Endodermal cell (in vitro differentiated cells): ENCODE data around the gene SIK2. TPM values are rescaled to one million over a fixed set of nuclear protein-coding genes. Genes with fewer than 3 reads are reported as not detected.
A peak's percentile ranks its signal among the peaks of the same experiment; 100 is the strongest.

ENCODE experiments used
- DNase-seq: peaks from one replicate; pipeline ENCODE4 v3.0.0-alpha.2; 2017
- H3K27ac ChIP-seq: 2 replicates; pipeline ENCODE4 v1.5.1; 2013; ENCODE audit warnings: mild to moderate bottlenecking, low read depth, low read length, moderate library complexity
- H3K27me3 ChIP-seq: 2 replicates; pipeline ENCODE4 v1.6.1; 2013; ENCODE audit warnings: mild to moderate bottlenecking, low read length, moderate library complexity; ENCODE audit not compliant: insufficient read depth, control insufficient read depth, poor library complexity, severe bottlenecking
- H3K36me3 ChIP-seq: 2 replicates; pipeline ENCODE4 v1.7.0; 2013; ENCODE audit warnings: mild to moderate bottlenecking, low read length, moderate library complexity; ENCODE audit not compliant: control insufficient read depth, insufficient read depth
- H3K4me1 ChIP-seq: one replicate; pipeline ENCODE4 v1.7.0; 2013; ENCODE audit warnings: low read length; ENCODE audit not compliant: control insufficient read depth, insufficient read depth
- H3K4me3 ChIP-seq: 2 replicates; pipeline ENCODE4 v1.5.1; 2013; ENCODE audit warnings: mild to moderate bottlenecking, low read length, moderate library complexity
- H3K9ac ChIP-seq: 2 replicates; pipeline ENCODE4 v1.6.1; 2013; ENCODE audit warnings: mild to moderate bottlenecking, low read length, moderate library complexity; ENCODE audit not compliant: poor library complexity, severe bottlenecking; ENCODE audit errors: extremely low read depth
- H3K9me3 ChIP-seq: 2 replicates; pipeline ENCODE4 v1.6.1; 2013; ENCODE audit warnings: mild to moderate bottlenecking, low read length, moderate library complexity; ENCODE audit not compliant: control insufficient read depth
- H3K27ac Mint-ChIP-seq: 2 replicates; pipeline ENCODE4 v1.8.0; 2020; ENCODE audit warnings: mixed read lengths
- H3K27me3 Mint-ChIP-seq: 2 replicates; pipeline ENCODE4 v1.8.0; 2021; ENCODE audit warnings: mild to moderate bottlenecking, mixed read lengths; ENCODE audit not compliant: insufficient read depth
- H3K36me3 Mint-ChIP-seq: 2 replicates; pipeline ENCODE4 v1.8.0; 2020; ENCODE audit warnings: low read depth, mixed read lengths
- H3K4me1 Mint-ChIP-seq: 2 replicates; pipeline ENCODE4 v1.8.0; 2020; ENCODE audit warnings: mixed read lengths
- H3K4me3 Mint-ChIP-seq: 2 replicates; pipeline ENCODE4 v1.8.0; 2020; ENCODE audit warnings: mild to moderate bottlenecking, moderate library complexity, mixed read lengths
- H3K9me3 Mint-ChIP-seq: 2 replicates; pipeline ENCODE4 v1.8.0; 2020; ENCODE audit warnings: mild to moderate bottlenecking, mixed read lengths
- CTCF ChIP-seq: fragments of 200-600 bp; sonication (generic); conservative IDR thresholded peaks from 2 replicates; pipeline ENCODE4 v1.5.0; 2021; ENCODE audit warnings: antibody characterized with exemption, mild to moderate bottlenecking
- WGBS, 2 experiments: methylation state at CpG; one replicate each; pipeline versions ENCODE4 v1.1.5 to v1.1.7; 2013; ENCODE audit warnings: missing lambda C conversion rate in 2 of 2, mixed read lengths in 1 of 2; ENCODE audit not compliant: insufficient coverage in 1 of 2, insufficient read length in 1 of 2; 5-methylcytosine and 5-hydroxymethylcytosine counted together
- total RNA-seq, 2 donors: library from RNA; stranded (reverse); fragmentation: NEBNext Ultra II Directional in 1 of 2; extraction: Animal tissue kit (Norgen Biotek cat#: 25700) in 1 of 2; gene quantifications; 2 replicates in 1 of 2; 3 replicates in 1 of 2; pipeline ENCODE4 v1.2.1, GENCODE V29; 2021

Gene SIK2
- total RNA-seq, 2 donors from 2014 or later = 13.2 to 13.4 TPM

GRCh38 chr11:111633248-111633647 is 31.0 kb downstream of the SIK2 start:
- WGBS, 2 experiments = 87 to 91% methylated on average over 3 of the region's 3 CpGs
- Histone ChIP-seq H3K9me3 (no peaks in the 10 kb centered on the region), H3K27ac (no peak overlapping the region), H3K4me3 (no peak overlapping the region), H3K27me3 (no peaks in the 10 kb centered on the region), H3K4me1 (peaks cover 4% of the 10 kb centered on the region), H3K9ac (no peak overlapping the region), H3K36me3 (peaks cover 16% of the 10 kb centered on the region)
- Mint-ChIP-seq H3K27ac (no peak overlapping the region), H3K9me3 (no peaks in the 10 kb centered on the region), H3K36me3 (peaks cover 11% of the 10 kb centered on the region), H3K4me3 (no peak overlapping the region), H3K4me1 (peaks cover 25% of the 10 kb centered on the region), H3K27me3 (no peaks in the 10 kb centered on the region)
- no peak for DNase-seq
- no peak for TF ChIP-seq CTCF

GRCh38 chr11:111633756-111634362 is 31.6 kb downstream of the SIK2 start:
- peaks cover 4% of the 10 kb centered on the region for H3K4me1 ChIP-seq
- H3K4me3 ChIP-seq = no peak overlapping the region
- H3K4me1 Mint-ChIP-seq = peaks cover 24% of the 10 kb centered on the region
- H3K27ac Mint-ChIP-seq = no peak overlapping the region
- no peaks in the 10 kb centered on the region for H3K9me3 Mint-ChIP-seq
- no peak overlapping the region for H3K27ac ChIP-seq
- no peak for DNase-seq
- H3K9me3 ChIP-seq = no peaks in the 10 kb centered on the region
- H3K27me3 Mint-ChIP-seq = no peaks in the 10 kb centered on the region
- H3K36me3 ChIP-seq = peaks cover 13% of the 10 kb centered on the region
- 70 to 71% methylated on average over 3 of the region's 3 CpGs for WGBS, 2 experiments
- no peaks in the 10 kb centered on the region for H3K27me3 ChIP-seq
- no peak for TF ChIP-seq CTCF
- H3K4me3 Mint-ChIP-seq = no peak overlapping the region
- H3K36me3 Mint-ChIP-seq = peaks cover 9% of the 10 kb centered on the region
- H3K9ac ChIP-seq = no peak overlapping the region

GRCh38 chr11:111634981-111635705 is 32.9 kb downstream of the SIK2 start:
- Mint-ChIP-seq H3K27ac (no peak overlapping the region), H3K4me1 (peaks cover 28% of the 10 kb centered on the region), H3K27me3 (no peaks in the 10 kb centered on the region), H3K4me3 (no peak overlapping the region), H3K36me3 (peaks cover 2% of the 10 kb centered on the region), H3K9me3 (no peaks in the 10 kb centered on the region)
- no peaks in the 10 kb centered on the region for H3K9me3 ChIP-seq
- no peak overlapping the region for H3K9ac ChIP-seq
- TF ChIP-seq CTCF = no peak
- H3K27me3 ChIP-seq = no peaks in the 10 kb centered on the region
- 71 to 89% methylated on average over 3 to 4 of the region's 5 CpGs for WGBS, 2 experiments
- peak overlapping the region; percentile 13 for H3K27ac ChIP-seq
- DNase-seq = no peak
- H3K36me3 ChIP-seq = peaks cover 7% of the 10 kb centered on the region
- H3K4me1 ChIP-seq = peaks cover 4% of the 10 kb centered on the region
- H3K4me3 ChIP-seq = no peak overlapping the region
